K562 (cell line): Measurements from ENCODE around the gene CRPPA. TPM values are rescaled to one million over a fixed set of nuclear protein-coding genes. Genes with fewer than 3 reads are reported as not detected.

Source experiments
- ATAC-seq: fragments of 200-7000 bp; cut with Tn5 transposase; 3 replicates; pipeline ENCODE4 v1.9.1; 2020; ENCODE audit warnings: moderate library complexity
- BruUV-seq: library from RNA; stranded (reverse); fragments of 400-500 nt; replicated peaks from 2 replicates; lab custom pipeline; 2021; lab: Mats Ljungman, UMichigan
- CTCF ChIA-PET: fragments of 300-600 bp; formaldehyde crosslinking; extraction: SDS; loops from one replicate; lab custom pipeline; 2021; ENCODE audit warnings: low intra/inter-chr PET ratio; lab: Yijun Ruan, JAX
- POLR2A ChIA-PET: fragments of 300-600, 350-650 bp; sonication (Branson Sonifier 250); formaldehyde crosslinking; extraction: SDS; loops from one replicate; lab custom pipeline; 2021; ENCODE audit warnings: antibody characterized with exemption, inconsistent platforms; lab: Yijun Ruan, JAX
- DNase-seq, 4 experiments: peaks; one replicate each; pipeline versions ENCODE4 v3.0.0 to v3.0.0-alpha.2; 2011 to 2018; ENCODE audit warnings: low spot score in 3 of 4, mixed read lengths in 3 of 4; ENCODE audit errors: extremely low read depth in 1 of 4
- FAIRE-seq: peaks from 2 replicates; lab custom pipeline; 2011; peaks lifted over from hg19 to GRCh38; lab: Jason Lieb, UNC
- H2AFZ ChIP-seq: 2 replicates; pipeline ENCODE4 v1.6.0; 2011; ENCODE audit warnings: low read depth, low read length, control low read depth, inconsistent platforms
- H3K27ac ChIP-seq: fragments of 200-600 bp; 3 replicates; pipeline ENCODE4 v1.8.0; 2011; ENCODE audit warnings: low read depth, mild to moderate bottlenecking, control low read depth, inconsistent platforms, low read length, moderate library complexity, mixed read lengths; ENCODE audit errors: extremely low read depth
- H3K27me3 ChIP-seq, 2 experiments: fragments of 300-600 bp in 1 of 2; 2 replicates in 1 of 2; 3 replicates in 1 of 2; pipeline versions ENCODE4 v1.6.0 to v1.8.0; 2011; ENCODE audit warnings: inconsistent platforms in 2 of 2, low read length in 2 of 2, mild to moderate bottlenecking in 1 of 2, mixed read lengths in 1 of 2, moderate library complexity in 1 of 2; ENCODE audit not compliant: control insufficient read depth in 2 of 2, insufficient read depth in 2 of 2
- H3K36me3 ChIP-seq: fragments of 300-600 bp; 3 replicates; pipeline ENCODE4 v1.8.0; 2011; ENCODE audit warnings: mild to moderate bottlenecking, low read length, inconsistent platforms; ENCODE audit not compliant: control insufficient read depth, insufficient read depth
- H3K4me1 ChIP-seq, 2 experiments: fragments of 200-600 bp in 1 of 2; replicated peaks in 1 of 2; 2 replicates in 1 of 2; 3 replicates in 1 of 2; pipeline versions ENCODE4 v1.5.1 to v1.8.0; 2011; ENCODE audit warnings: inconsistent platforms in 2 of 2, low read length in 2 of 2, mild to moderate bottlenecking in 1 of 2, mixed read lengths in 1 of 2, moderate library complexity in 1 of 2; ENCODE audit not compliant: control insufficient read depth in 2 of 2, insufficient read depth in 2 of 2
- H3K4me2 ChIP-seq: 2 replicates; pipeline ENCODE4 v1.6.1; 2011; ENCODE audit warnings: low read length, control low read depth, inconsistent platforms, mixed read lengths; ENCODE audit not compliant: insufficient read depth
- H3K4me3 ChIP-seq: fragments of 200-600 bp; sonication (generic), shearing (Covaris generic); 2 replicates; pipeline ENCODE4 v1.5.1; 2016; ENCODE audit warnings: control low read depth, inconsistent platforms
- H3K79me2 ChIP-seq: fragments of 200-600 bp; 3 replicates; pipeline ENCODE4 v1.8.0; 2011; ENCODE audit warnings: low read length, inconsistent platforms; ENCODE audit not compliant: control insufficient read depth, insufficient read depth
- H3K9ac ChIP-seq, 2 experiments: 2 replicates each; pipeline versions ENCODE4 v1.6.0 to v1.6.1; 2011; ENCODE audit warnings: low read depth in 2 of 2, low read length in 2 of 2, control low read depth in 1 of 2, inconsistent platforms in 1 of 2, mild to moderate bottlenecking in 1 of 2, mixed read lengths in 1 of 2; ENCODE audit not compliant: insufficient read depth in 1 of 2
- H3K9me1 ChIP-seq: one replicate; pipeline ENCODE4 v1.6.0; 2011; ENCODE audit warnings: inconsistent platforms, mild to moderate bottlenecking, low read length, moderate library complexity; ENCODE audit not compliant: control insufficient read depth, insufficient read depth
- H3K9me3 ChIP-seq: replicated peaks from 2 replicates; pipeline ENCODE4 v1.5.1; 2011; ENCODE audit warnings: low read depth, low read length, inconsistent platforms; ENCODE audit not compliant: control insufficient read depth, insufficient read depth
- H4K20me1 ChIP-seq: replicated peaks from 2 replicates; pipeline ENCODE4 v1.6.1; 2011; ENCODE audit warnings: low read length, inconsistent platforms, mixed read lengths; ENCODE audit not compliant: control insufficient read depth, insufficient read depth
- BMI1 ChIP-seq: fragments of 150-350 bp; IDR thresholded peaks from 2 replicates; pipeline ENCODE4 v1.6.1; 2014; ENCODE audit warnings: low read length
- FOSL1 ChIP-seq: fragments of 200-800 bp; sonication (Bioruptor generic); conservative IDR thresholded peaks from 2 replicates; pipeline ENCODE4 v1.6.1; 2016; ENCODE audit warnings: missing genetic modification characterization, missing compliant biosample characterization
- FOXK2 ChIP-seq, 2 experiments: fragments of 450-650 bp; IDR thresholded peaks in 1 of 2; conservative IDR thresholded peaks in 1 of 2; 2 replicates each; pipeline ENCODE4 v1.6.1; 2016; ENCODE audit warnings: low read depth in 2 of 2, mild to moderate bottlenecking in 1 of 2
- GABPB2 ChIP-seq: fragments of 250-450 bp; sonication (Bioruptor Pico); conservative IDR thresholded peaks from 2 replicates; pipeline ENCODE4 v1.5.1; 2021; ENCODE audit warnings: mild to moderate bottlenecking
- ILK ChIP-seq: fragments of 450-650 bp; IDR thresholded peaks from 2 replicates; pipeline ENCODE4 v1.6.1; 2016; ENCODE audit warnings: missing genetic modification characterization, low read depth, mild to moderate bottlenecking, missing compliant biosample characterization, moderate library complexity, borderline replicate concordance
- KHSRP ChIP-seq: fragments of 450-650 bp; IDR thresholded peaks from 2 replicates; pipeline ENCODE4 v1.6.1; 2017
- MYBL2 ChIP-seq, 2 experiments: fragments of 450-650 bp in 1 of 2; sonication (generic) in 1 of 2; formaldehyde crosslinking in 1 of 2; IDR thresholded peaks; 2 replicates each; pipeline versions ENCODE4 v1.6.1 to v1.8.1; 2017 to 2022; ENCODE audit warnings: borderline replicate concordance in 1 of 2, inconsistent platforms in 1 of 2, low read depth in 1 of 2, mild to moderate bottlenecking in 1 of 2, missing genetic modification reagents in 1 of 2, moderate library complexity in 1 of 2
- MYC ChIP-seq, 2 experiments: fragments of 250-450 bp in 1 of 2; sonication (Bioruptor Pico) in 1 of 2; IDR thresholded peaks; 2 replicates each; pipeline versions ENCODE4 v1.5.1 to v1.6.1; 2012 to 2021; ENCODE audit warnings: low read depth in 2 of 2, borderline replicate concordance in 1 of 2, improper control_type of control experiment in 1 of 2, low read length in 1 of 2, mild to moderate bottlenecking in 1 of 2, moderate library complexity in 1 of 2
- MYNN ChIP-seq, 2 experiments: sonication (generic); formaldehyde crosslinking in 1 of 2; IDR thresholded peaks; 2 replicates each; pipeline versions ENCODE4 v1.5.0 to v1.6.1; 2016 to 2020; ENCODE audit warnings: antibody characterized with exemption in 1 of 2, missing genetic modification reagents in 1 of 2
- NELFE ChIP-seq: IDR thresholded peaks from 2 replicates; pipeline ENCODE4 v1.6.1; 2011; ENCODE audit warnings: mild to moderate bottlenecking; ENCODE audit not compliant: insufficient read depth, insufficient read length
- NFIX ChIP-seq: fragments of 250-450 bp; sonication (Bioruptor Pico); IDR thresholded peaks from 2 replicates; pipeline ENCODE4 v1.4.0; 2020; ENCODE audit warnings: low read depth, mild to moderate bottlenecking, moderate library complexity
- OTX1 ChIP-seq: fragments of 450-650 bp; formaldehyde crosslinking; IDR thresholded peaks from 2 replicates; pipeline ENCODE4 v1.4.0; 2022; ENCODE audit warnings: mild to moderate bottlenecking
- PHB2 ChIP-seq: fragments of 450-650 bp; IDR thresholded peaks from 2 replicates; pipeline ENCODE4 v1.6.1; 2017; ENCODE audit warnings: low read depth
- TCF7 ChIP-seq: sonication (generic); IDR thresholded peaks from 2 replicates; pipeline ENCODE4 v1.6.1; 2016; ENCODE audit warnings: antibody characterized with exemption, borderline replicate concordance
- ZBTB12 ChIP-seq: fragments of 250-450 bp; sonication (Bioruptor Pico); IDR thresholded peaks from 2 replicates; pipeline ENCODE4 v1.4.0; 2020
- ZNF184 ChIP-seq: sonication (generic); formaldehyde crosslinking; IDR thresholded peaks from 2 replicates; pipeline ENCODE4 v1.5.0; 2020; ENCODE audit warnings: missing genetic modification reagents
- ZNF449 ChIP-seq: fragments of 250-450 bp; sonication (Bioruptor Pico); IDR thresholded peaks from 2 replicates; pipeline ENCODE4 v1.8.0; 2022; ENCODE audit warnings: moderate library complexity, mild to moderate bottlenecking, inconsistent platforms
- ZNF717 ChIP-seq: fragments of 250-450 bp; sonication (Bioruptor Pico); IDR thresholded peaks from 2 replicates; pipeline ENCODE4 v1.5.0; 2021
- WGBS: fragments of 100-300 bp; shearing (Covaris generic); methylation state at CpG from one replicate; pipeline ENCODE4 v1.1.6; 2016; ENCODE audit warnings: low coverage, mixed read lengths; ENCODE audit not compliant: insufficient coverage; ENCODE audit errors: missing lambda C conversion rate; 5-methylcytosine and 5-hydroxymethylcytosine counted together
- in situ Hi-C: fragments of 300-500 bp; cut with MboI; formaldehyde crosslinking; loops from 4 replicates; pipeline ENCODE4 v1.15.0; 2018; ENCODE audit warnings: inconsistent platforms, mixed read lengths
- intact Hi-C: fragments of 100-400 bp; cut with micrococcal nuclease; formaldehyde crosslinking; loops from 2 replicates; pipeline ENCODE4 v1.14.2; 2022
- polyA plus RNA-seq, 8 experiments: library from polyadenylated mRNA; depleted of rRNA in 4 of 8; stranded (reverse) in 5 of 8; unstranded in 3 of 8; fragments of >200 nt; fragmentation: Nextera tagmentation in 2 of 8; fragmentation: Illumina TruSeq in 1 of 8; extraction: Ambion mirVana in 2 of 8; extraction: Trizol in 1 of 8; gene quantifications; 2 replicates each; pipeline versions ENCODE4 v1.2.1 to v1.2.3, GENCODE V29; 2011 to 2014; ENCODE audit warnings: inconsistent platforms in 1 of 8, missing spikeins in 1 of 8
- total RNA-seq, 7 experiments: library from RNA; depleted of rRNA in 6 of 7; stranded (reverse); fragments of >200 nt in 6 of 7; fragmentation: Illumina TruSeq in 2 of 7; extraction: Trizol in 2 of 7; gene quantifications; 2 replicates each; pipeline versions ENCODE4 v1.2.1 to v1.2.3, GENCODE V29; 2011 to 2021; ENCODE audit warnings: low replicate concordance in 1 of 7

CRPPA gene
- total and polyA plus RNA-seq, 9 of the 15 experiments (the other 6 are each of a cell fraction or from before 2014, with no cell fraction given) = 3.9 to 14.4 (median 7.8) TPM

GRCh38 chr7:16416289-16417282 lies 4.8 kb downstream of the CRPPA start:
- 66% methylated on average over 7 of the region's 7 CpGs for WGBS
- Histone ChIP-seq H3K9ac (no peak overlapping the region), H3K27ac (peak overlapping the region; percentile 19; the same call in 1 of the 3 replicates), H3K4me2 (0 out of 2 replicates have a peak overlapping the region, but pooled peaks have one; percentile 4), H2AFZ (no peak overlapping the region), H3K4me1 (peaks cover 15 to 36% of the 10 kb centered on the region in 2 experiments), H3K4me3 (no peak overlapping the region), H3K36me3 (no peaks in the 10 kb centered on the region; the same call in 2 of the 3 replicates), H3K79me2 (peaks cover 97% of the 10 kb centered on the region), H3K9me3 (no peaks in the 10 kb centered on the region; the same call in 1 of the 2 replicates), H3K9me1 (no peaks in the 10 kb centered on the region), H3K27me3 (no peaks in the 10 kb centered on the region), H4K20me1 (no peaks in the 10 kb centered on the region)
- ChIA-PET CTCF (interaction anchor here (0.5 kb wide), 1 partner anchor 148 kb away, joined by 3 read pairs; no protein-coding TSS in a partner anchor), POLR2A (interaction anchor here (0.5 to 0.9 kb wide), 2 partner anchors 9 to 242 kb away, joined by 3 to 4 read pairs; no protein-coding TSS in a partner anchor)
- intact Hi-C loops = no loop called here
- no peak for ATAC-seq
- peak; percentile 64 for FAIRE-seq
- in situ Hi-C loops = loop anchor here (5.0 kb wide), 1 partner anchor 149 kb away; no protein-coding TSS in a partner anchor
- no TSS peak for BruUV-seq
- DNase-seq = no peak
- TF ChIP-seq BMI1 (no peak), NELFE (no peak), MYBL2 (IDR thresholded peaks at IDR 0.05; ENCODE audit: low read depth) (peak; percentile 32; the same call in 1 of the 2 replicates), MYBL2 (CRISPR knock-in tag; IDR thresholded peaks at IDR 0.05; ENCODE audit: borderline replicate concordance) (no peak), MYC (IDR thresholded peaks at IDR 0.05; ENCODE audit: low read depth, low read length) (no peak), MYC (CRISPR knock-in tag; IDR thresholded peaks at IDR 0.05; ENCODE audit: borderline replicate concordance, low read depth) (no peak), ZNF449 (no peak), GABPB2 (CRISPR knock-in tag) (no peak), NFIX (CRISPR knock-in tag) (no peak), PHB2 (no peak), ZNF717 (CRISPR knock-in tag) (no peak), TCF7 (no peak), KHSRP (no peak), ZBTB12 (CRISPR knock-in tag) (no peak), ILK (no peak), OTX1 (CRISPR knock-in tag) (no peak), FOXK2 (conservative IDR thresholded peaks at IDR 0.05 in 1 of 2, IDR thresholded peaks at IDR 0.05 in 1 of 2; ENCODE audit: low read depth in 2 of 2) (peak; percentile 50 to 55), ZNF184 (CRISPR knock-in tag) (no peak), FOSL1 (tag) (peak; percentile 93), MYNN (IDR thresholded peaks at IDR 0.05) (no peak), MYNN (CRISPR knock-in tag; IDR thresholded peaks at IDR 0.05) (no peak)
